Activated T-helper 9 cell treated with anti-CD3 and anti-CD28 coated beads, Interleukin-2, amount 50 U/mL, for 16 hours (primary cell): Measurements from ENCODE around the gene MBTPS2.
"Not testable (repeated sequence)": the region's sequence is repeated elsewhere in the genome, so short reads cannot be mapped to it uniquely, and the experiment has no call there.

Source experiments
- DNase-seq: peaks from one replicate; pipeline ENCODE4 v3.0.0-alpha.2; 2020; ENCODE audit warnings: low read depth

MBTPS2 gene

DNA sequence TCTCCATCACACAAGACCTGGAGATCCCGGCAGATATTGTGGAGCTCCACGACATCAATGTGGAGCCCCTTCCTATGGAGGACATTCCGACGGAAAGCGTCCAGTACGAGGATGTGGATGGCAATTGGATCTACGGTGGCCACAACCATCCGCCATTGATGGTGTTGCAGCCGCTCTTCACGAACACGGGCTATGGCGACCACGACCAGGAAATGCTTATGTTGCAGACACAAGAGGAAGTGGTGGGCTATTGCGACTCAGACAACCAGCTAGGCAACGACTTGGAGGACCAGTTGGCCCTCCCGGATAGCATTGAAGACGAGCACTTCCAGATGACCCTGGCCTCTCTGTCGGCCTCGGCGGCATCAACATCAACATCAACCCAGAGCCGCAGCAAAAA, 17.1 kb downstream of the MBTPS2 start:
- DNase-seq: no peak

DNA sequence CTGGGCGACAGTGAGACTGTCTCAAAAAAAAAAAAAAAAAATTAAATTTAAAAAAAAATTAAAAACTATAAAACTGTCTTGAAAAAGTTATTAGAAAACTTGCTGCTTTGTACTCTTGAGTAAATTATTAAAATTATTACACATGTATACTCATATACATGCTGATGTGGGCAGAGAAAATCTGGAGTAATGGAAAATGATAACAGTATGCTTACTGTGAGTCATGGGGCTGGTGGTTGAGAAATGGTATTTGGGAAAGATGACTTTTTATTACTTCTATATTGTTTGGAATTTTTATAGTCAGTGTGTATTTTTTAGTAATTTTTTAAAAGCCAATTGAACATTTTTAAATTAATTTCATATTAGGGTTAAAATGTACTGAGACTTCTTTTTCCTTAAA, 23.8 kb downstream of the MBTPS2 start:
- DNase-seq: no peak

DNA sequence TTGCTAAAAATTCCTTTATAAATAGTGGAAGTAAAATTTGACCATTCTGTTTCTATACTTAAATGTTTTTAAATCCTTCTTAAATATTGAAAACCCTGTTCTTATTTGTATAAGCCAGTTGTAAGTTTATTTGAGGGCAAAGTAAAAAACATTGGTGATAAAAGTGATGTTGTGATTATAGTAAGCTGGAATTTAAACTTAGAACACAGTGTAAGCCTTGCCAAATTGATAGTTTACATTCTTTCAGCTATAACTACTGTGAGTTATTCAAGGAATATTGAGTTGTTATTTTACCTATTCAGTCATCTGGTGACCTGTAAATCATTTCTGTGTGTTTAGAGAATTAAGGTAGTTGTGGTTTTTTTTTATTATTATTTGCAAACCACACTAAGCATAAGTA, 26.0 kb downstream of the MBTPS2 start:
- no peak for DNase-seq

- no peak for DNase-seq
Measured at GRCh38 chrX:21870494-21870893, 31.1 kb downstream of the MBTPS2 start.

DNA sequence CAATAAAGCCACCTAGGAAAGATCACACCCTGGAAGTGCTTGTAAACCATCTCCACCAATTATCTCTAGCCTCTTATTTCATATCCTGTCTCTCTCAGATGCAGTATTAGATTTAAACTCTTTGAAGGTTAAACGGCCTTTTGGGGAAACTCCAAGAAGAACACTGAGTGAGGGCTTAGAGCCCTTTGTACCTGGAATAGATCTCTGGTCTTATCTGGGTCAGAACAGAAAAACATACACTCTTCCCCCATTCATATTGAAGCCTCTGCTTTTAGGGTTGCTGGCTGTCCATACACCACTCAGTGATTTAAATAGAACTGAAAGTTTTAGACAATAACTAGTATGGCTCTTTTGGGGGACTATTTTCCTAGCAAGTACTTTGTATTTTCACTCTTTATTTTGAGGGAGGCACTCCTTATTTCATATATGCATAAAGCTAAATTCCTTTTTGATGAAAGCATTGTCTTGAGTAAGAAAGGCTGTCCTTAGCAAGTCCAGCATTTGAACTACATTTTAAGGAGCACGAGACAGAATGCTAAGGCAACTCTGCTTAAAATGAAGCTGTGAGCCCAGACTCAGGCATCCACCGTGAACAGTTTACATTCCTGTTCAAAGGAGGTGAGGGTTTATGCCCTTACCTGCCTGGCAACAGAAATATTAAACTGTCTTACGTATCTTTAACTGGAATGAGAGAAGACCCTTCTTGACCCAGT, 33.8 kb downstream of the MBTPS2 start:
- no peak for DNase-seq

DNA sequence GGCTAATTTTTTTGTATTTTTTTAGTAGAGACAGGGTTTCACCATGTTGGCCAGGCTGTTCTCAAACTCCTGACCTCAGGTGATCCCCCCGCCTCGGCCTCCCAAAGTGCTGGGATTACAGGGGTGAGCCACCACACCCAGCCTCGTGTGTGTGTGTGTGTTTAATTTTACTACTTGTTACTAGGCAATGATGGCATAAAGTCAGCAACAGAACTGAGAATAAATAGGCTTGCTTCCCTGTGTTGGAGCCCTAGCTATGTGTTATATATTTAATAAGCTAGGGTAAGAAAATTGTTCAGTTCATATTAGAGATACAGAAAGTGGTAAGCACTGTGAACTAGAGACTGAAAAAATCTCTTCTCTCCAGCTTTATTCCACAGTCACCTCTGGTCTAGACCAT, 34.8 kb downstream of the MBTPS2 start:
- DNase-seq: not testable (repeated sequence)

DNA sequence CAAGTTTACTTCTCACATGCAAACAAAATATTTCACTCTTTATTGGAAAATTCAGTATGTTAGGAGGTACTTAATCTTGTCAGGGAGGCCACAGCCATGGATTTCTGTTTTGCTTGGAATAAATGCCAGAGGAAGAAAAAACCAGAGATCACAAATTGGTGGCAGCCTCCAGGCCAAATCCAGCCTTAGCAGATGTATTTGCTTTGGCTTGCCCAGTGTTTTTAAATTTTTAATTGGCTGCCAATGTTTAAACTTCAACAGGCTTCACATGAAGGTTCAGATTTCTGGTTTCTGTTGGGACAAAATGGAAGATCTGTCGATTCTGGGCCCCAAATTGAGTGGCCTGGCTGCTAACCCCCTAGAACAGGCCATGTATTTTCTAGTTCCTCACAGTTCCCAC, 35.6 kb downstream of the MBTPS2 start:
- no peak for DNase-seq

DNA sequence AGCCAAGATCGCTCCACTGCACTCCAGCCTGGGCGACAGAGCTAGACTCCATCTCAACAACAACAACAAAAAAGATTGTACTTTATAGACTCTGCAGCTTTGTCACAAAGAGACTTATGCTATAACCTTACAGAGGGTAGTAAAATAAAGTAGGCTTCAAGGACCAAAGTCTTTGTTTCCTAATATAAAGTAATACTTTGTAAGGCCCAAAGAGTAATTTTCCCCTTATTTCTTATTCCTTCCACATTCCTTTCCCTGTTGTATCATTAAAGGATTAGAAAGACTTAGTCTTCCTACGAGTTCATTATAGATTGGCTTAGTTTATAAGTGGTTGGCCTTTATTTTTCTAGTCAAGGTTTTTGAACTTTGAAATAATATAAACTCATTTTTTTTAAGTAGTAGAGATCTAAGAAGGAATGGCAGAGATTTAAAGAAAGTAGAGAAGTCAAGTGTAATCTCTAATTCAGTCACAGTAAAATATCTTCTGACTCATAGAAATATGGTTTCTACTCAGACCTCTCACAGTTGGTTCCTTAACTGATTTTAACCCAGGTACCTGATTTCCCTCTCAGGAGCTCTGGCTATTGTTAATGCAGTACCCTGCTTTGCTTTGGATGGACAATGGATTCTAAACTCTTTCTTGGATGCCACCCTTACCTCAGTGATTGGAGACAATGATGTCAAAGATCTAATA, 42.6 kb downstream of the MBTPS2 start:
- no peak for DNase-seq

GRCh38 chrX:21883258-21883657, 43.8 kb downstream of the MBTPS2 start:
- DNase-seq: no peak

DNA sequence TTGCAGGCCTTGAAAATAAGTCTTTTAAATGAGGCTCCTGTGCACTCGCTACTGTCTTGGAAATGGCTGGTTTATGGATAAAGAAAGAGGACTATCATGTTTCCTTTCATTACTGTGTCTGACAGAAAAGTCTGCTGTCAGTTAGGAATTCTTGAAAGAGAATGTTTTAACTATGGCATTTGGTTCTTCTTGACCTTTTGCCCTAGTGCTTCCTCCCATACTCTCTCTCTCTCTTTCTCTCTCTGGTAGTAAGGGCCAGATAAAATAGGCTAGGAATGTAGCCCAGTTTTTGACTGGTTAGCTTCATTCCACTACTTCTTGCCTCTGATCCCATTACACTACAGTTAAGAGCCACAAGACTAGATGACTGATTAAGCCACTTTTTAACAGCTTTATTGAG, 46.2 kb downstream of the MBTPS2 start:
- no peak for DNase-seq

DNA sequence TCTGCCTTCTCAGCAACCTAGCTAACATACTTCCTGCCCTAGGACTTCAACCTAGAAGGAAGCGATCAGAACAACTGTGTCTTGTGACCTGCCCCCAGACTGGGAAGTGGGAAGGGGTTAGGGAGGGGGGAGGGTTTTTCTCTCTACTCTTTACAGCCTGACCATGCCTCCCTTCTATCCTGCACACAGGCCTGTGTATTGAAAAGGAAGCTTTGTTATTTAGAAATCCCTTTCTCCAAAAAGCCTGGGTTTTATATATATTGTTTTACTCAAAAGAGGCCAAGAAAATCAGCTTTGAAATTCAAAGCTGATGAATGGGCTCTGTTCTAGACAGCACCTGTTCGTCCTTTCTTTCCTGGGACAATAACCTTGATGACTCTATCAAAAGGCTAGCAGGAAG, 65.9 kb downstream of the MBTPS2 start:
- DNase-seq: no peak

GRCh38 chrX:21905953-21906352, 66.5 kb downstream of the MBTPS2 start:
- no peak for DNase-seq

GRCh38 chrX:21907260-21907659, 67.8 kb downstream of the MBTPS2 start:
- no peak for DNase-seq

DNA sequence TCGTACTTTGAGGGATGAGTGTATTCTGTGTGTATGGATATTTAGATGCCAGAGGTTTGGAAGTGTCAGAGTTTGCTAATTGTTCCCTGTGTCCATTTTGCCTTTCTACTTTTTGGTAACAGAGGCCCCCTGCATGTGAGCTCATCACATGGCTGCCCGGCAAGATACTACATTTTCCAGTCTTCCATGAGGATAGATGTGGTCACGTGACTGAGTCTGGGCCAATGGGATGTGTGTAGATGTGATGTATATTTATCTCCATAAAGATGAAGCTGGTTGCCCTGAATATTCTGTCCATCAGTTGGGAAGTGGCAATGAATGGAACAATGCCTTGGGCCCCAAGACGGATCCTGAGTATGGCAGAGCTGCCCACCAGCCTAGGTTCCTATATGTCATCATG, 72.1 kb downstream of the MBTPS2 start:
- DNase-seq: no peak

- no peak for DNase-seq
Measured at GRCh38 chrX:21912220-21912619, 72.8 kb downstream of the MBTPS2 start.

GRCh38 chrX:21912989-21913388, 73.6 kb downstream of the MBTPS2 start:
- DNase-seq: no peak

DNA sequence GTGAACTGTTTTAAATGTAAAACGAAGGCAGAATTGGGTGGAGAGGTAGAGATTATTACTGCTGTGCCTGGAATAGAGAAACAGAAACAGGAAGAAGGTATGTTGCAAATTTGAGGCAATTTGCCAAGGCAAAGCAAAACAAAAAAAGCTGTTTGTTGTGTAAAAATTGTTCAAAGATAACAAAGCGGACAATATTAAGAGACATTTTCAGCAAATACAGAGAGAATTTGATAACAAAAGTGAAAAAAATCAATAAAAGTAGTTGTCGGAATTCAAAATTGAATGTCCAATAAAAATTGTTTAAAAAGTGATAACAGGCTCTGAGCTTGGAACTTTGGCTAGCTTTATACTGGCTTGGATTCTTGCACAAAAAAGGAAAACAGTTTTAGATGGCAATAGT, 86.7 kb downstream of the MBTPS2 start:
- no peak for DNase-seq

- no peak for DNase-seq
Measured at GRCh38 chrX:21926527-21927278, 87.3 kb downstream of the MBTPS2 start.

GRCh38 chrX:21929209-21929608, 89.8 kb downstream of the MBTPS2 start:
- no peak for DNase-seq

DNA sequence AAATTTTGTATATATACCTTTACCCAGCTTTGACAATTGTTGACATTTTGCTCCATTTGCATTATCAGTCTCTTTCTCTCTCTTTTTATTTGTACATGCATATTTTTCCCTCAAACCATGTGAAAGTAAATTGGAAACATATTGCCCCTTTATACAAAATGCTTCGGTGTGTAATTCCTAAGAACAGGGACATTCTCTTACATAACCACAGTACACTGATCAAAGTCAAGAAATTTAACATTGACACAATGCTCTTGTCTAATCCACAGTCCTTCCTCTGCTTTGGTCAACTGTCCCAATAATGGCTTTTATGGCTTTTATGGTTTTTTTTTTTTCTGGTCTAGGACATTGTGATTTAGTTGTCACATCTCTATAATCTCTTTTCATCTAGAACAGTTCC, 91.6 kb downstream of the MBTPS2 start:
- DNase-seq: no peak

GRCh38 chrX:21932292-21933002, 93.0 kb downstream of the MBTPS2 start:
- no peak for DNase-seq

- DNase-seq: no peak
Measured at GRCh38 chrX:21933077-21933476, 93.7 kb downstream of the MBTPS2 start.

- DNase-seq: no peak
Measured at GRCh38 chrX:21934414-21934813, 95.0 kb downstream of the MBTPS2 start.
